Ectodermal cell (in vitro differentiated cells): ENCODE data around the gene DPEP2.

Source experiments
- H3K27ac ChIP-seq: 2 replicates; pipeline ENCODE4 v1.7.0; 2013; ENCODE audit warnings: mild to moderate bottlenecking, low read depth, low read length; ENCODE audit not compliant: insufficient read depth, poor library complexity, severe bottlenecking
- H3K27me3 ChIP-seq: 2 replicates; pipeline ENCODE4 v1.7.0; 2013; ENCODE audit warnings: mild to moderate bottlenecking, low read length; ENCODE audit not compliant: insufficient read depth, control insufficient read depth, poor library complexity, severe bottlenecking
- H3K36me3 ChIP-seq: one replicate; pipeline ENCODE4 v1.7.0; 2013; ENCODE audit warnings: low read length; ENCODE audit not compliant: control insufficient read depth, insufficient read depth
- H3K4me1 ChIP-seq: one replicate; pipeline ENCODE4 v1.7.0; 2013; ENCODE audit warnings: low read length; ENCODE audit not compliant: control insufficient read depth, insufficient read depth
- H3K4me3 ChIP-seq: 2 replicates; pipeline ENCODE4 v1.7.0; 2013; ENCODE audit warnings: low read depth, low read length, control low read depth; ENCODE audit not compliant: insufficient read depth
- H3K9me3 ChIP-seq: 2 replicates; pipeline ENCODE4 v1.7.0; 2013; ENCODE audit warnings: mild to moderate bottlenecking, low read length, moderate library complexity; ENCODE audit not compliant: control insufficient read depth
- WGBS, 2 experiments: methylation state at CpG; one replicate each; pipeline ENCODE4 v1.1.7; 2013; ENCODE audit warnings: missing lambda C conversion rate in 2 of 2; 5-methylcytosine and 5-hydroxymethylcytosine counted together

DPEP2 gene

DNA sequence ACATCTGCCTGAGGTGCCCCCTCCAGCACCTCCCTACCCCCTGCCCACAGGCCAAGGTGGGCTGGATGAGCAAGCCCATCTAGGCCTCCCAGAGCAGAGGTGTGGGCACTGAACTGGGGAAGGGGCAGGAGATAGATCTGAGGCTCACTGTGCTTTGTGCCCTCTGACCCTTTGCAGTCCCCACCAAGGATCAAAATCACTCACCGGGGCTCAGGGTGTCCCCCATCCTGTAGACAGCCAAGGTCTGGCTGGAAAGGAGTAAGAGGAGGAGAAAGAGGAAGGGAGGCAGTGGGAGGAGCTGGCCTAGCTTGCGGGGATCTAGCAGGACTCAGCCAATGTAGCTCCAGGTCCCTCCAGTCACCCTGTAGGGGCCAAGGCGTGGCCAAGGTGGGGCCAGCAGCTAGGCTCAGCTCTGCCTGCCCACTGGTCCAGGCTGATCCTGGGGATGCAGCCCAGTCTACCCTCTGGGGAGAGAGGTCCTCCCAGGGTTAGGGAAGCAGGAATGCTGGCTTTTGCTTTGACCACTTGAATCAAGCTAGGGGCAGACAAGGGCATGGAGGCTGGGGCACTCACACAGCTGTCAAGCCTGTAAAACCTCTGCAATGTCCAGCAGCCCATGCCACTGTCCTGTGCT is 32.6 kb downstream of the DPEP2 start:
- 67 to 71% methylated on average over 3 of the region's 3 CpGs for WGBS, 2 experiments

DNA sequence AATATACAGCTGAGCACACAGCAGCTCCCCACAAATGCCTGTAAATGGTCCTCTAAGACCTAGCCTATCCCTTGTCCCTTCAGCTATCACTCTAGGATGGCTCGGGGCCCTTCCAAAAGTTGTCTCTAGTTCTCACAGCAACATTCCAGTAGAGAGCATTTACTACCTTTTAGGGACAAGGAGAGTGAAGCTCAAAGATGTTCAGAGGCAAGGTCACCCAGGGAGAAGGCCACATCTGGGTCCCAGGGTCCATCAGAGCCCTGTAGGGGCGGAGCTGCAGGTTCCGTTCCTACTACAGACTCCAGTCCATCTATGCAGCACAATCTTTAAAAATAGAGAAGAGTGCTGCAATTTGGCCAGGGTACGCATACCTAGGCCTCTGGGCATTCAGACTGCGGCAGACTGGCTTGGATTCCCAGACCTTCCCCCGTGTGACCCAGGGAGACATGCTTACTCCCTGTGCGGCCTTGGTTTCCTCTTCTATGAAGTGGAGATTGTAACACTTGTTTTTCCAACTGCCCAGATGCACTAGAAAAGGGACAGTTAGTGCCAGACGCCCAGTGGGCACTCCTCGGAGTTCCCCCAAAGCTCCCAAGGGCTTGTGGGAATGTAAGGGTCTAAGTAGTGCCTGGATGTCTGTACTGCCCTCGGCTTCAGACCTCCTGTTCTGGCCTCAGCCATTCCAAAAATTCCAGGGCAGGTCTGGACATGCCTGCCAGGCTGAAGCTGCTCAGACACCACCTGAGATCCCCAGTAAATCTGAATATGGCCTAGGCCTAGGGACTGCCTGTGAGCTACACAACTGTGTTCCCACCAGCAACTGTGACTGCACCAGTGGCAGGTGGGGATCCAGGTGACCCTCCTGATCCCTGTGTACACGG is 33.4 kb downstream of the DPEP2 start:
- Histone ChIP-seq H3K4me3 (no peak overlapping the region), H3K36me3 (no peaks in the 10 kb centered on the region), H3K9me3 (no peaks in the 10 kb centered on the region), H3K27me3 (peaks cover 21% of the 10 kb centered on the region), H3K27ac (no peak overlapping the region), H3K4me1 (peaks cover 13% of the 10 kb centered on the region)
- WGBS, 2 experiments = 88 to 89% methylated on average over 11 of the region's 11 CpGs

More for the DNA sequence above, 32.6 kb downstream of the DPEP2 start:
- Histone ChIP-seq H3K27ac (no peak overlapping the region), H3K4me3 (no peak overlapping the region), H3K4me1 (peaks cover 13% of the 10 kb centered on the region), H3K9me3 (no peaks in the 10 kb centered on the region), H3K36me3 (no peaks in the 10 kb centered on the region), H3K27me3 (peaks cover 21% of the 10 kb centered on the region)

DNA sequence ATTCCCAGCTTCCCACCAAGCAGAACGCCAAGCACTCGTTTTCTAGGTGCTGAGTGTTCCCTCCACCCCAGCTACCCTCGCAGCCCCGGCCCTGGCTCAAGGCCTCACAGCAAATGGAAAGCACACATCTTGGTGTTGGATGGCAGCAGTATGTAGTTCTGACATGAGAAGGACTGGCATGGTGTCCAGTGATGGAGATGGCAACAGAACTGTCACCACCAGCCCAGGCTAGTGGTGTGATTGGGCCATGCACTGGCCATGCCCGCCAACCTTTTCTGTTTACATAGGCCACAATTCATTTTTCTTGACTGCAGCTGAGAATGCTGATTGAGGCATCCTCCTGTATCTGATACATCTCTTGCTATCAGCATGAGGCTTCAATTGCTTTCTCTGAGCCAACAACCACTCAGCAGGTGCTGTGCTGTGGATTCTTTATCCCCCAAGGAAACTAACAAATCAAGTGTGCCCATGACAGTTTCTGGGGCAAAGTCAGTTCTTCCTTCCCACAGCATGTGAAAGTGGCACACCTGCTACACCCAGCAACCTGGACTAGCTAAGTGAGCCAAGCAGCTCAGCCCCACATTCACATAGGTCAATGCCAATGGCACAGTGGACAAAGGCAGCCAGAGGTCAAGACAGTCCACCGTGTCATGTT is 34.7 kb downstream of the DPEP2 start:
- H3K27me3 ChIP-seq = peaks cover 21% of the 10 kb centered on the region
- no peaks in the 10 kb centered on the region for H3K36me3 ChIP-seq
- no peaks in the 10 kb centered on the region for H3K9me3 ChIP-seq
- WGBS, 2 experiments = 92 to 95% methylated on average over 6 of the region's 6 CpGs
- no peak overlapping the region for H3K4me3 ChIP-seq
- no peak overlapping the region for H3K27ac ChIP-seq
- H3K4me1 ChIP-seq = peaks cover 13% of the 10 kb centered on the region

DNA sequence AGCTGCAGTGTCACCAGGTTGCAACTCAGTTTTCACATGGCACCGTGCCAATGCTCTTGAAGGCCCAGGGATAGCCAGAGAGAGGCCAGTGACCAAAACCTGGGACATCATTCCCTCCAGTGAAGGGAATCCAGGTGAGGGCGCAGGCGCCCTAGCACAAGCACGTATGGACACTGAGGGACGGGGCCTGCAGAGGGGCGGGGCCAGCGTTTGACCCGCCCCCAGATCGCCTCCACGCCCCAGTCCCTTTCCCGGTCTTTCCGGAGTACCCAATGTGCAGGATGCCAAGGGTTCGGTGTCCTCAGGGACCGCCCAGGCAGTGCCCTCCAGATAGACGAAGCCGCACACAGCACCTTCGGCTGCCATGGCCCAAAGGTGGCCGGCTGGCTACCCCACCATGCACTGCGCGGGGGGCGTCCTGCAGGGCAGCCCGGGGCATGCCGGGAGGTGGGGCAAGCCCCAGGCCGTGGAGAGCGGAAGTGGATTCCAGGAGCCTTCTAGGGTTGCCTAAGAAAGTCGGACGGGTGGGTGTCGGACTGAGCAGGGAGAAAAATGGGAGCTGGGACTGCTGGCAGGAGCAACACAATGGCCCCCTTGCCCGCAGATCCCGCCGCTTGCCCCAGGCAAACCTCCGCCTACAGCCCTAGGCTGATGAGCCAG is 35.5 kb downstream of the DPEP2 start:
- H3K27me3 ChIP-seq = peaks cover 18% of the 10 kb centered on the region
- no peaks in the 10 kb centered on the region for H3K36me3 ChIP-seq
- no peak overlapping the region for H3K27ac ChIP-seq
- peaks cover 13% of the 10 kb centered on the region for H3K4me1 ChIP-seq
- no peak overlapping the region for H3K4me3 ChIP-seq
- 88 to 89% methylated on average over 32 of the region's 32 CpGs for WGBS, 2 experiments
- no peaks in the 10 kb centered on the region for H3K9me3 ChIP-seq

DNA sequence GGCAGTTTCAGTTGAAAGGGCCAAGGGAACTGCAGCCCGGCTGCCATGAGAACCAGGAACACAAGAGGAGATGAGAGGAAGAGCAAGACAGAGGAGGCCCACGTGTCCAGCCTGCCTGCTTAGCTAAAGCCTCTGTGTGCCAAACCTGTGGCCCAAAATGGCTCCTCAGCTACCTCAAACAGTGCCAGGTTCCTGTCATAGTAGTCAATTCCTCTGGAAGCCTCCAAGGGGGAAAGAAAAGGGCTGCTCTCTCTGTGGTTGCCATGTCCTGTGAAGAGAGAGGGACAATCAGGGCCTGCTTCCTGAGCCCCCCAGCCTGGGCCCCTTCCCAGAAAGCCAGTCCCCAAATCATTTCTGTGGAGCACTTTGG is 36.0 kb downstream of the DPEP2 start:
- WGBS, 2 experiments = 95 to 96% methylated on average over 2 of the region's 2 CpGs
- no peaks in the 10 kb centered on the region for H3K36me3 ChIP-seq
- peaks cover 13% of the 10 kb centered on the region for H3K27me3 ChIP-seq
- peaks cover 13% of the 10 kb centered on the region for H3K4me1 ChIP-seq
- no peaks in the 10 kb centered on the region for H3K9me3 ChIP-seq
- no peak overlapping the region for H3K4me3 ChIP-seq
- no peak overlapping the region for H3K27ac ChIP-seq

DNA sequence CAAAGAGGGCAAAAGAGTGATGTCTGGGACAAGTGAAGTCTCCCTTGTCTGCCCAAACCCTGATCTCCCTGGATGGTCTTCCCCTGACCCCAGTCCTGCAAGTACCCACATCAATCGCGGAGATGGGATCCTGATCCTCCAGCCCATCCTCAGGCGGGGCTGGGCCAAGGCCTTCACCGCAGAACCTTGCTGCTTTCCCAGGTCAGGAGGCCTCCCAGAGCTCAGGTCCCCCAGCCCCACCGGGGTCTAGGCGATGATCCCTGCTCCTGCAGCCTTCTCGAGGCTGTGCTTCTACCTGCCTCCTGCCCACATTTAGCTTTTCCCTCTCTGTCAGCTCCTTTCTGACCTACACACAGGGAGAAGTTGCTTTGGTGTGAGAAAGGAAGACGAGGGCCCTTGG is 37.1 kb downstream of the DPEP2 start:
- 93 to 95% methylated on average over 8 of the region's 8 CpGs for WGBS, 2 experiments
- Histone ChIP-seq H3K27me3 (peaks cover 1% of the 10 kb centered on the region), H3K36me3 (no peaks in the 10 kb centered on the region), H3K4me3 (no peak overlapping the region), H3K9me3 (no peaks in the 10 kb centered on the region), H3K27ac (no peak overlapping the region), H3K4me1 (peaks cover 9% of the 10 kb centered on the region)

DNA sequence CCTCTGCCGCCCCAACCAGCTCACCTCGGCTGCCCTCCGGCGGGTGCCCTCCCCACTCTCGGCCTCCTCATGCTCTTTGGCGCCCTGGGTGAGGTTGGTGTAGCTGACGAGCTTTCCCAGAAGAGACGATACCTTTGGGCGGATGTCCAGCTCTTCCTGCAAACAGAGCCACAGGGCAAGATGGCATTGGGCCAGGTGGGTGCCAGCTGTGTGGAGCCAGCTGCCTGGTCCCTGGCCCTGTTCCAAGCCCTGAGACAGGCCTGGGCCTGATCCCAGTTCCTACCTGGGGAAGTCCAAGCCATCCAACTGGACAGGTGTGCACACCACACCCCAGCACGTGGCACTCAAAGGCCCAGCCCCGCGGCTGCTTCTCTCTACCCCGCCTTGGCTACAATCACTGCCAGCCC is 37.7 kb downstream of the DPEP2 start:
- H3K9me3 ChIP-seq = no peaks in the 10 kb centered on the region
- no peaks in the 10 kb centered on the region for H3K27me3 ChIP-seq
- peaks cover 7% of the 10 kb centered on the region for H3K4me1 ChIP-seq
- H3K4me3 ChIP-seq = no peak overlapping the region
- no peaks in the 10 kb centered on the region for H3K36me3 ChIP-seq
- no peak overlapping the region for H3K27ac ChIP-seq
- WGBS, 2 experiments = 93% methylated on average over 13 of the region's 13 CpGs

DNA sequence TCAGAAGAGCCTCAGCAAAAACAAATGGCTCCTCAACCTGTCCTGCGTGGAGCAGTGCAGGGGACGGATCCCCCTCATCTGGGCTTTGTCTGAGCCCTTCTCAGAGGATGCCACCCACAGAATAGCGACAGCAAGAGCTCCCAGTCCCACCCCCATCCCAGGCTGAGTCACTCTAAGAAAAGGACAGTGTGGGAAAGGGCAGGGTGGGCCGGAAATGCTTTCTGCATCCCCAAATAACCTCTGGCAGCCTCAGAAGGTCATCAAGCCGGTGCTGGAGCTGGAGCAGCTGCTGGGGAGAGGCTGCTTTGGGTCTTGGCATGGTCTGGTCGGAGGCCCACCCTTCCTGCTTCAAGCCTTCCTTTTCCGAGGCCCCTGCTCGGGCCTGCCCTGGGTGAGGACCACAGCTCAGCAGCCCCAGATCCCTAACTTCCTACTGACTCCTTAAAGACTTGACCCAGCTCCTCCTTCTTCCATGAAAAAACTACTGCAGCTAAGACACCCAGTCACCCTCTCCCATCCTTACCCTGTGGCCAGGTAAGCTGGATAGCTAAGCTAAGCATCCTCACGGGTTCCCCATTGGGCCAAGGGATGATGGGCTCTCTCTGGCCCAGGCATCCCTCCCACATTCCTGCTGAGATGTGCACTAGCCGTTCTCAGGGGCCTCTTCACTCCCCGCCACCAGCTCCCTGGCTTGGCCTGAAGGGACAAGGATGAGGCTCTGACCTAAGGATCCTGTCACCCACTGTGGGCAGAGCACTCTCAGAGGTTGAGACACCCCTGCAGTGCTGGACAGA is 39.6 kb downstream of the DPEP2 start:
- 88 to 90% methylated on average over 11 of the region's 11 CpGs for WGBS, 2 experiments
- Histone ChIP-seq H3K27me3 (no peaks in the 10 kb centered on the region), H3K36me3 (no peaks in the 10 kb centered on the region), H3K4me3 (no peak overlapping the region), H3K9me3 (no peaks in the 10 kb centered on the region), H3K4me1 (no peaks in the 10 kb centered on the region), H3K27ac (no peak overlapping the region)

DNA sequence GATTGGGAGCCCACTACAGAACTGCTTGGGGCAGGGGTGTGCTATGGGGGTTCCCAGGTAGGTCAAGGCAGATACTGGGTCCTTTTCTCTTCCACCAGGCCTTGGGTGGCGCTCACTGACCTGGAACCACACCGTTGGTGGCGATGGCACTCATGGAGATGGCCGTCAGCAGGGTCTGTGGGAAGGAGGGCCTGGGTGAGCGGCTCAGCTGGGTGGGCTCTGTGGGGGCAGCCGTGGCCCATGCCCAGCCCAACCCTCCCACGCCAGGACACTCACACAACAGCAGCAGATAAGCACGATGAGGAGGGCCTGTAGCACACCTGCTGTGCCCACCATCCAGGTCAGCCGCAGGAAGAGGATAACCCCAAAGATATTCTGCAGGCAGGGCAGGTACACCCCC is 41.7 kb downstream of the DPEP2 start:
- 92 to 94% methylated on average over 9 of the region's 9 CpGs for WGBS, 2 experiments
- H3K36me3 ChIP-seq = no peaks in the 10 kb centered on the region

More for the DNA sequence above, 41.7 kb downstream of the DPEP2 start:
- Histone ChIP-seq H3K4me3 (no peak overlapping the region), H3K9me3 (no peaks in the 10 kb centered on the region), H3K4me1 (no peaks in the 10 kb centered on the region), H3K27ac (no peak overlapping the region), H3K27me3 (no peaks in the 10 kb centered on the region)
